ENCODE data around the gene PODXL2.
"Not testable (repeated sequence)": the region's sequence is repeated elsewhere in the genome, so short reads cannot be mapped to it uniquely, and the experiment has no call there.

DNA sequence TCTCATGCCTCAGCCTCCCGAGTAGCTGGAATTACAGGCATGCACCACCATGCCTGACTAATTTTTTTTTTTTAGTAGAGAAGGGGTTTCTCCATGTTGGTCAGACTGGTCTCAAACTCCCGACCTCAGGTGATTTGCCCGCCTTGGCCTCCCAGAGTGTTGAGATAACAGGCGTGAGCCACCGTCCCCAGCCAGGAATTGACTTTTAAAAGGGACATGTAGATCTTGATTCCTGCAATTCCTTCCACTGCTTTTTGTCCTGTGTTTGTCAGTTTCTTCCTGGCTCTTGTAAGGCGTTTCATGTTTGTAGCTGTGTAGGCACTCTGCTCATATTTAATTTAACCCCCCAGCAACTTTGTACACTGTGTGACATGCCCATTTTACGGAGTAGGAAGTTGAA, 23.4 kb upstream of the PODXL2 start:
- TF ChIP-seq, protein P1, sequence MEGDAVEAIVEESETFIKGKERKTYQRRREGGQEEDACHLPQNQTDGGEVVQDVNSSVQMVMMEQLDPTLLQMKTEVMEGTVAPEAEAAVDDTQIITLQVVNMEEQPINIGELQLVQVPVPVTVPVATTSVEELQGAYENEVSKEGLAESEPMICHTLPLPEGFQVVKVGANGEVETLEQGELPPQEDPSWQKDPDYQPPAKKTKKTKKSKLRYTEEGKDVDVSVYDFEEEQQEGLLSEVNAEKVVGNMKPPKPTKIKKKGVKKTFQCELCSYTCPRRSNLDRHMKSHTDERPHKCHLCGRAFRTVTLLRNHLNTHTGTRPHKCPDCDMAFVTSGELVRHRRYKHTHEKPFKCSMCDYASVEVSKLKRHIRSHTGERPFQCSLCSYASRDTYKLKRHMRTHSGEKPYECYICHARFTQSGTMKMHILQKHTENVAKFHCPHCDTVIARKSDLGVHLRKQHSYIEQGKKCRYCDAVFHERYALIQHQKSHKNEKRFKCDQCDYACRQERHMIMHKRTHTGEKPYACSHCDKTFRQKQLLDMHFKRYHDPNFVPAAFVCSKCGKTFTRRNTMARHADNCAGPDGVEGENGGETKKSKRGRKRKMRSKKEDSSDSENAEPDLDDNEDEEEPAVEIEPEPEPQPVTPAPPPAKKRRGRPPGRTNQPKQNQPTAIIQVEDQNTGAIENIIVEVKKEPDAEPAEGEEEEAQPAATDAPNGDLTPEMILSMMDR (conservative IDR thresholded peaks at IDR 0.05; ENCODE audit: low read depth, low read length): not testable (repeated sequence)
- not testable (repeated sequence) for TF ChIP-seq EZH2 (IDR thresholded peaks at IDR 0.05; ENCODE audit: borderline replicate concordance, low read depth, low read length, poor library complexity, severe bottlenecking)

All from A673 (cell line).